Kidney epithelial cell (primary cell): ENCODE data around the gene KCNMB2. TPM values are rescaled to one million over a fixed set of nuclear protein-coding genes. Genes with fewer than 3 reads are reported as not detected.
"Not testable (repeated sequence)": the region's sequence is repeated elsewhere in the genome, so short reads cannot be mapped to it uniquely, and the experiment has no call there.

Experiments used
- DNase-seq: peaks from one replicate; pipeline ENCODE4 v3.0.0-alpha.2; 2010; ENCODE audit warnings: low read depth
- H3K27me3 ChIP-seq: 2 replicates; pipeline ENCODE4 v1.6.0; 2011; ENCODE audit warnings: low read length; ENCODE audit not compliant: control insufficient read depth, insufficient read depth
- H3K36me3 ChIP-seq: 2 replicates; pipeline ENCODE4 v1.5.1; 2011; ENCODE audit warnings: low read length; ENCODE audit not compliant: control insufficient read depth, insufficient read depth
- H3K4me3 ChIP-seq: 2 replicates; pipeline ENCODE4 v1.5.1; 2011; ENCODE audit warnings: low read depth, mild to moderate bottlenecking, control low read depth, low read length
- CTCF ChIP-seq: IDR thresholded peaks from 2 replicates; pipeline ENCODE4 v1.5.1; 2011; ENCODE audit warnings: mild to moderate bottlenecking, moderate library complexity, low read length, control low read depth, inconsistent platforms; ENCODE audit not compliant: insufficient read depth, poor library complexity, severe bottlenecking
- total RNA-seq: library from RNA; depleted of rRNA; stranded (reverse); fragments of >200 nt; gene quantifications from 2 replicates; pipeline ENCODE4 v1.2.3, GENCODE V29; 2015

The KCNMB2 gene
- total RNA-seq, 1 donor from 2014 or later = 3.6 TPM

GRCh38 chr3:178847190-178847589 lies 311.0 kb downstream of the KCNMB2 start:
- H3K4me3 ChIP-seq = no peak overlapping the region
- H3K36me3 ChIP-seq = no peaks in the 10 kb centered on the region
- TF ChIP-seq CTCF = no peak
- no peak for DNase-seq
- H3K27me3 ChIP-seq = no peaks in the 10 kb centered on the region

- Histone ChIP-seq H3K4me3 (no peak overlapping the region), H3K36me3 (no peaks in the 10 kb centered on the region), H3K27me3 (no peaks in the 10 kb centered on the region)
- DNase-seq = no peak
- no peak for TF ChIP-seq CTCF
Observed at GRCh38 chr3:178849199-178849910, 313.1 kb downstream of the KCNMB2 start.

- TF ChIP-seq CTCF = no peak
- Histone ChIP-seq H3K27me3 (no peaks in the 10 kb centered on the region), H3K4me3 (no peak overlapping the region), H3K36me3 (no peaks in the 10 kb centered on the region)
- DNase-seq = no peak
Observed at GRCh38 chr3:178850450-178851190, 314.4 kb downstream of the KCNMB2 start.

- no peak overlapping the region for H3K4me3 ChIP-seq
- H3K27me3 ChIP-seq = no peaks in the 10 kb centered on the region
- H3K36me3 ChIP-seq = no peaks in the 10 kb centered on the region
- no peak for DNase-seq
- no peak for TF ChIP-seq CTCF
Observed at GRCh38 chr3:178851564-178851963, 315.3 kb downstream of the KCNMB2 start.

GRCh38 chr3:178856804-178857203 lies 320.6 kb downstream of the KCNMB2 start:
- DNase-seq = no peak
- TF ChIP-seq CTCF = no peak
- Histone ChIP-seq H3K4me3 (no peak overlapping the region), H3K27me3 (no peaks in the 10 kb centered on the region), H3K36me3 (no peaks in the 10 kb centered on the region)

- Histone ChIP-seq H3K27me3 (no peaks in the 10 kb centered on the region), H3K36me3 (no peaks in the 10 kb centered on the region), H3K4me3 (no peak overlapping the region)
- no peak for DNase-seq
- no peak for TF ChIP-seq CTCF
Observed at GRCh38 chr3:178859386-178859785, 323.1 kb downstream of the KCNMB2 start.

- not testable (repeated sequence) for H3K27me3 ChIP-seq
Observed at GRCh38 chr3:178859900-178860436, 323.7 kb downstream of the KCNMB2 start.

More at GRCh38 chr3:178859900-178860436, 323.7 kb downstream of the KCNMB2 start:
- H3K4me3 ChIP-seq, H3K36me3 ChIP-seq, DNase-seq: not testable (repeated sequence)
